Panc1 (cell line): ENCODE results near the gene ARHGEF5.
"Not testable (repeated sequence)": the region's sequence is repeated elsewhere in the genome, so short reads cannot be mapped to it uniquely, and the experiment has no call there.

Source experiments
- SIN3A ChIP-seq: IDR thresholded peaks from 2 replicates; pipeline ENCODE4 v1.6.1; 2012; ENCODE audit warnings: low read depth, mild to moderate bottlenecking, low read length, moderate library complexity, borderline replicate concordance; ENCODE audit not compliant: insufficient read depth
- TF ChIP-seq, protein P1 (sequence below): fragments of 450-650 bp; IDR thresholded peaks from 2 replicates; pipeline ENCODE4 v1.5.1; 2017; ENCODE audit warnings: mild to moderate bottlenecking

DNA sequence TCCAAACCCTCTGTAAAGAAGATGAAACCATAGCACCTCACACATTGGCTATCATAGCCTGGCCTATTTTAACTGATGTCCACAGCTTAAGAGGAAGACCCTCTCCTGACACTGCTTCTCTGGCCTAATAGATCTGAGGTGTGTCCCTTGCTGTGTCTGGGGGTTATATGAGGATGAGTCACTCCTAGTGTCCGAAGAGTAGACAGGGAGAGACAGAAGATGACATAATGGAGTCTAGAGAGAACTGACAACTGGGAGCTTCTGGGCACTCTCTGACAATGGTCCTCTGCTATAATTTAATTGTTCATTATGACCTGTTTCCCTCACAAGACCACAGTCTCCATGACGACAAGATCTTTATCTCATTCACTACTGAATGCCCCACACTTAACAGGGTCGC, 6.9 kb downstream of the ARHGEF5 start:
- TF ChIP-seq, protein P1, sequence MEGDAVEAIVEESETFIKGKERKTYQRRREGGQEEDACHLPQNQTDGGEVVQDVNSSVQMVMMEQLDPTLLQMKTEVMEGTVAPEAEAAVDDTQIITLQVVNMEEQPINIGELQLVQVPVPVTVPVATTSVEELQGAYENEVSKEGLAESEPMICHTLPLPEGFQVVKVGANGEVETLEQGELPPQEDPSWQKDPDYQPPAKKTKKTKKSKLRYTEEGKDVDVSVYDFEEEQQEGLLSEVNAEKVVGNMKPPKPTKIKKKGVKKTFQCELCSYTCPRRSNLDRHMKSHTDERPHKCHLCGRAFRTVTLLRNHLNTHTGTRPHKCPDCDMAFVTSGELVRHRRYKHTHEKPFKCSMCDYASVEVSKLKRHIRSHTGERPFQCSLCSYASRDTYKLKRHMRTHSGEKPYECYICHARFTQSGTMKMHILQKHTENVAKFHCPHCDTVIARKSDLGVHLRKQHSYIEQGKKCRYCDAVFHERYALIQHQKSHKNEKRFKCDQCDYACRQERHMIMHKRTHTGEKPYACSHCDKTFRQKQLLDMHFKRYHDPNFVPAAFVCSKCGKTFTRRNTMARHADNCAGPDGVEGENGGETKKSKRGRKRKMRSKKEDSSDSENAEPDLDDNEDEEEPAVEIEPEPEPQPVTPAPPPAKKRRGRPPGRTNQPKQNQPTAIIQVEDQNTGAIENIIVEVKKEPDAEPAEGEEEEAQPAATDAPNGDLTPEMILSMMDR, result not testable (repeated sequence)
- not testable (repeated sequence) for TF ChIP-seq SIN3A
